HepG2 (cell line): ENCODE results near the gene CEBPG. TPM values are rescaled to one million over a fixed set of nuclear protein-coding genes. Genes with fewer than 3 reads are reported as not detected.
A peak's percentile ranks its signal among the peaks of the same experiment; 100 is the strongest.

Source experiments
- BCL6 ChIP-seq: IDR thresholded peaks from 2 replicates; pipeline ENCODE4 v1.6.1; 2016; ENCODE audit warnings: missing genetic modification reagents, missing compliant biosample characterization
- HDAC2 ChIP-seq: sonication (generic); formaldehyde crosslinking; IDR thresholded peaks from 2 replicates; pipeline ENCODE4 v1.4.0; 2020; ENCODE audit warnings: missing genetic modification reagents
- KDM4B ChIP-seq: sonication (generic); formaldehyde crosslinking; IDR thresholded peaks from 2 replicates; pipeline ENCODE4 v1.4.0; 2020; ENCODE audit warnings: missing genetic modification reagents
- KLF16 ChIP-seq, 2 experiments: sonication (generic) in 1 of 2; formaldehyde crosslinking in 1 of 2; IDR thresholded peaks; 2 replicates each; pipeline versions ENCODE4 v1.6.1 to v1.8.0; 2016 to 2023; ENCODE audit warnings: missing genetic modification reagents in 2 of 2, missing compliant biosample characterization in 1 of 2
- NONO ChIP-seq, 2 experiments: fragments of 450-650 bp in 1 of 2; sonication (generic) in 1 of 2; formaldehyde crosslinking in 1 of 2; IDR thresholded peaks in 1 of 2; conservative IDR thresholded peaks in 1 of 2; 2 replicates each; pipeline versions ENCODE4 v1.6.1 to v1.8.0; 2017 to 2022; ENCODE audit warnings: mild to moderate bottlenecking in 1 of 2, missing genetic modification reagents in 1 of 2, moderate library complexity in 1 of 2
- NR2C2 ChIP-seq: sonication (generic); formaldehyde crosslinking; IDR thresholded peaks from 2 replicates; pipeline ENCODE4 v1.4.0; 2020; ENCODE audit warnings: missing genetic modification reagents, mild to moderate bottlenecking, moderate library complexity, borderline replicate concordance
- NR2F6 ChIP-seq, 2 experiments: IDR thresholded peaks; 2 replicates each; pipeline ENCODE4 v1.6.1; 2016; ENCODE audit warnings: antibody characterized with exemption in 1 of 2, mild to moderate bottlenecking in 1 of 2
- REST ChIP-seq, 2 experiments: IDR thresholded peaks; 2 replicates each; pipeline ENCODE4 v1.6.1; 2011 to 2012; ENCODE audit warnings: low read length in 2 of 2, borderline replicate concordance in 1 of 2, low read depth in 1 of 2, mild to moderate bottlenecking in 1 of 2, moderate library complexity in 1 of 2
- RFXAP ChIP-seq: sonication (generic); formaldehyde crosslinking; IDR thresholded peaks from 2 replicates; pipeline ENCODE4 v1.4.0; 2020; ENCODE audit warnings: missing genetic modification reagents, borderline replicate concordance
- RXRB ChIP-seq: IDR thresholded peaks from 2 replicates; pipeline ENCODE4 v1.6.1; 2016; ENCODE audit warnings: borderline replicate concordance, missing genetic modification reagents, missing compliant biosample characterization
- ZBED4 ChIP-seq: sonication (generic); formaldehyde crosslinking; IDR thresholded peaks from 2 replicates; pipeline ENCODE4 v1.4.0; 2020; ENCODE audit warnings: missing genetic modification reagents, borderline replicate concordance
- ZFY ChIP-seq: sonication (generic); formaldehyde crosslinking; IDR thresholded peaks from 2 replicates; pipeline ENCODE4 v1.4.0; 2020; ENCODE audit warnings: missing genetic modification reagents
- ZKSCAN8 ChIP-seq: IDR thresholded peaks from 2 replicates; pipeline ENCODE4 v1.6.1; 2016; ENCODE audit warnings: borderline replicate concordance, missing genetic modification reagents, missing compliant biosample characterization
- ZNF124 ChIP-seq: sonication (generic); formaldehyde crosslinking; IDR thresholded peaks from 2 replicates; pipeline ENCODE4 v1.4.0; 2020; ENCODE audit warnings: missing genetic modification reagents
- ZNF446 ChIP-seq: sonication (generic); formaldehyde crosslinking; IDR thresholded peaks from 2 replicates; pipeline ENCODE4 v1.5.0; 2020; ENCODE audit warnings: mild to moderate bottlenecking, missing genetic modification reagents
- ZNF792 ChIP-seq: IDR thresholded peaks from 2 replicates; pipeline ENCODE4 v1.6.1; 2016
- ZNF800 ChIP-seq: sonication (generic); formaldehyde crosslinking; IDR thresholded peaks from 2 replicates; pipeline ENCODE4 v1.4.0; 2020; ENCODE audit warnings: missing genetic modification reagents
- polyA plus RNA-seq, 8 experiments: library from polyadenylated mRNA; depleted of rRNA in 3 of 8; stranded (reverse) in 7 of 8; unstranded in 1 of 8; fragments of >200 nt; fragmentation: Illumina TruSeq in 4 of 8; extraction: Trizol in 4 of 8; gene quantifications; 2 replicates each; pipeline versions ENCODE4 v1.2.1 to v1.2.3, GENCODE V29; 2011 to 2016; ENCODE audit warnings: low read depth in 4 of 8, missing spikeins in 1 of 8, mixed read lengths in 1 of 8; ENCODE audit not compliant: insufficient read depth in 1 of 8
- total RNA-seq, 5 experiments: library from RNA; depleted of rRNA; stranded (reverse); fragments of >200 nt; fragmentation: Illumina TruSeq; extraction: Trizol; gene quantifications; 2 replicates each; pipeline ENCODE4 v1.2.3, GENCODE V29; 2016; ENCODE audit warnings: low read depth in 1 of 5

Gene CEBPG
- total and polyA plus RNA-seq, 2 of the 13 experiments (the other 11 are each of a cell fraction or from before 2014, with no cell fraction given) = 25.7 to 34.3 TPM

GRCh38 chr19:33348301-33349010 lies 25.1 kb upstream of the CEBPG start (continued):
- TF ChIP-seq REST (IDR thresholded peaks at IDR 0.05; ENCODE audit: borderline replicate concordance in 1 of 2, low read depth in 1 of 2, low read length in 2 of 2) (peak in 1 of 2 experiments; percentile 61; a peak in 2 of 4 replicates), ZKSCAN8 (no peak), RFXAP (no peak), NR2C2 (peak; percentile 68), ZFY (CRISPR knock-in tag) (peak; percentile 55), NR2F6 (IDR thresholded peaks at IDR 0.05) (peak; percentile 6; the same call in 1 of the 2 replicates), NR2F6 (CRISPR knock-in tag; IDR thresholded peaks at IDR 0.05) (no peak), ZNF446 (CRISPR knock-in tag) (no peak), ZNF792 (CRISPR knock-in tag) (peak; percentile 19; the same call in 1 of the 2 replicates), BCL6 (CRISPR knock-in tag) (peak; percentile 33; the same call in 1 of the 2 replicates), HDAC2 (CRISPR knock-in tag) (0 out of 2 replicates have a peak, but pooled peaks have one; percentile 22), NONO (IDR thresholded peaks at IDR 0.05) (no peak), NONO (CRISPR knock-in tag; conservative IDR thresholded peaks at IDR 0.05) (0 out of 2 replicates have a peak, but pooled peaks have one; percentile 25), ZNF124 (0 out of 2 replicates have a peak, but pooled peaks have one; percentile 7), ZBED4 (CRISPR knock-in tag) (peak; percentile 85; the same call in 1 of the 2 replicates), KLF16 (CRISPR knock-in tag; IDR thresholded peaks at IDR 0.05) (peak in 1 of 2 experiments; percentile 40; a peak in 1 of 4 replicates), RXRB (CRISPR knock-in tag) (peak; percentile 45), ZNF800 (CRISPR knock-in tag) (0 out of 2 replicates have a peak, but pooled peaks have one; percentile 47), KDM4B (CRISPR knock-in tag) (0 out of 2 replicates have a peak, but pooled peaks have one; percentile 57)
